HEK293T (cell line): ENCODE results near the gene MYL6B.

ENCODE experiments used
- CTCF ChIA-PET: fragments of 350-600 bp; formaldehyde crosslinking; extraction: SDS; loops from one replicate; lab custom pipeline; 2021; ENCODE audit warnings: antibody characterized with exemption, inconsistent platforms; lab: Yijun Ruan, JAX
- POLR2A ChIA-PET: fragments of 350-600 bp; formaldehyde crosslinking; extraction: SDS; loops from one replicate; lab custom pipeline; 2020; ENCODE audit warnings: antibody characterized with exemption, inconsistent platforms; lab: Yijun Ruan, JAX
- DNase-seq: peaks from one replicate; pipeline ENCODE4 v3.0.0; 2012; ENCODE audit warnings: mixed read lengths; ENCODE audit errors: extremely low spot score
- ARNT ChIP-seq: fragments of 450-650 bp; IDR thresholded peaks from 2 replicates; pipeline ENCODE4 v1.6.1; 2017; ENCODE audit warnings: mild to moderate bottlenecking
- BHLHE40 ChIP-seq: fragments of 450-650 bp; IDR thresholded peaks from 2 replicates; pipeline ENCODE4 v1.6.1; 2016; ENCODE audit warnings: mild to moderate bottlenecking, moderate library complexity, borderline replicate concordance
- CTBP1 ChIP-seq: fragments of 450-650 bp; IDR thresholded peaks from 2 replicates; pipeline ENCODE4 v1.6.1; 2016; ENCODE audit warnings: borderline replicate concordance
- ELF4 ChIP-seq: fragments of 450-650 bp; IDR thresholded peaks from 2 replicates; pipeline ENCODE4 v1.6.1; 2017; ENCODE audit warnings: antibody characterized with exemption
- FOXA1 ChIP-seq: fragments of 450-650 bp; IDR thresholded peaks from 2 replicates; pipeline ENCODE4 v1.6.1; 2016; ENCODE audit warnings: mild to moderate bottlenecking
- FOXK2 ChIP-seq: fragments of 450-650 bp; IDR thresholded peaks from 2 replicates; pipeline ENCODE4 v1.6.1; 2016; ENCODE audit warnings: mild to moderate bottlenecking
- FOXM1 ChIP-seq: fragments of 450-650 bp; IDR thresholded peaks from 2 replicates; pipeline ENCODE4 v1.6.1; 2017; ENCODE audit warnings: mild to moderate bottlenecking, borderline replicate concordance
- HDGF ChIP-seq: fragments of 450-650 bp; IDR thresholded peaks from 2 replicates; pipeline ENCODE4 v1.6.1; 2017; ENCODE audit warnings: antibody characterized with exemption, borderline replicate concordance
- L3MBTL2 ChIP-seq: fragments of 450-650 bp; conservative IDR thresholded peaks from 2 replicates; pipeline ENCODE4 v1.6.1; 2016; ENCODE audit warnings: mild to moderate bottlenecking
- LEF1 ChIP-seq: fragments of 450-650 bp; IDR thresholded peaks from 2 replicates; pipeline ENCODE4 v1.6.1; 2017; ENCODE audit warnings: mild to moderate bottlenecking, borderline replicate concordance
- NFRKB ChIP-seq: fragments of 450-650 bp; IDR thresholded peaks from 2 replicates; pipeline ENCODE4 v1.6.1; 2016; ENCODE audit warnings: mild to moderate bottlenecking, moderate library complexity
- SP1 ChIP-seq: fragments of 450-650 bp; IDR thresholded peaks from 2 replicates; pipeline ENCODE4 v1.6.1; 2017
- SUZ12 ChIP-seq: fragments of 450-650 bp; IDR thresholded peaks from 2 replicates; pipeline ENCODE4 v1.6.1; 2016; ENCODE audit warnings: mild to moderate bottlenecking
- TARDBP ChIP-seq: fragments of 450-650 bp; IDR thresholded peaks from 2 replicates; pipeline ENCODE4 v1.6.1; 2016
- ZNF384 ChIP-seq: fragments of 450-650 bp; IDR thresholded peaks from 2 replicates; pipeline ENCODE4 v1.6.1; 2016
- TF ChIP-seq, protein P1 (sequence below): fragments of 450-650 bp; IDR thresholded peaks from 2 replicates; pipeline ENCODE4 v1.6.1; 2016

Gene MYL6B

GRCh38 chr12:56159482-56160192 lies 7.2 kb downstream of the MYL6B start:
- no peak for TF ChIP-seq FOXK2
- no peak for TF ChIP-seq ELF4
- no peak for TF ChIP-seq ZNF384
- no peak for TF ChIP-seq L3MBTL2
- no peak for TF ChIP-seq LEF1
- no peak for TF ChIP-seq SP1
- TF ChIP-seq HDGF, result no peak
- TF ChIP-seq, protein P1, sequence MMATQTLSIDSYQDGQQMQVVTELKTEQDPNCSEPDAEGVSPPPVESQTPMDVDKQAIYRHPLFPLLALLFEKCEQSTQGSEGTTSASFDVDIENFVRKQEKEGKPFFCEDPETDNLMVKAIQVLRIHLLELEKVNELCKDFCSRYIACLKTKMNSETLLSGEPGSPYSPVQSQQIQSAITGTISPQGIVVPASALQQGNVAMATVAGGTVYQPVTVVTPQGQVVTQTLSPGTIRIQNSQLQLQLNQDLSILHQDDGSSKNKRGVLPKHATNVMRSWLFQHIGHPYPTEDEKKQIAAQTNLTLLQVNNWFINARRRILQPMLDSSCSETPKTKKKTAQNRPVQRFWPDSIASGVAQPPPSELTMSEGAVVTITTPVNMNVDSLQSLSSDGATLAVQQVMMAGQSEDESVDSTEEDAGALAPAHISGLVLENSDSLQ, result no peak
- no peak for TF ChIP-seq FOXM1
- no peak for TF ChIP-seq ARNT
- TF ChIP-seq NFRKB, result no peak
- TF ChIP-seq CTBP1, result no peak
- TF ChIP-seq SUZ12, result no peak
- TF ChIP-seq TARDBP, result no peak
- TF ChIP-seq FOXA1, result no peak
- TF ChIP-seq BHLHE40, result no peak
- ChIA-PET POLR2A (interaction anchor here (0.7 to 2.4 kb wide), 9 partner anchors 10 to 62 kb away, joined by 3 to 23 read pairs (median 8); partner anchors contain the start of genes ESYT1, RNF41, SMARCC2 and ZC3H10), CTCF (no interaction called here)
- no peak for DNase-seq

- no peak for DNase-seq
- TF ChIP-seq NFRKB (no peak), SUZ12 (no peak), ZNF384 (no peak), ELF4 (no peak), FOXK2 (no peak), SP1 (no peak), FOXA1 (no peak), FOXM1 (no peak), HDGF (no peak), BHLHE40 (no peak), TARDBP (no peak), LEF1 (no peak), CTBP1 (no peak), L3MBTL2 (no peak)
- TF ChIP-seq, protein P1, result no peak
- POLR2A ChIA-PET, result interaction anchor here (1.2 to 2.4 kb wide), 3 partner anchors 33 to 42 kb away, joined by 3 to 23 read pairs (median 9); partner anchors contain the start of genes ESYT1 and ZC3H10
- CTCF ChIA-PET, result no interaction called here
Measured at GRCh38 chr12:56160193-56160763, 7.9 kb downstream of the MYL6B start.

GRCh38 chr12:56160894-56161689 lies 8.7 kb downstream of the MYL6B start:
- POLR2A ChIA-PET, result interaction anchor here (1.2 to 1.8 kb wide), 4 partner anchors 9 to 43 kb away, joined by 3 to 9 read pairs (median 4); partner anchors contain the start of genes ESYT1, SMARCC2 and ZC3H10
- TF ChIP-seq CTBP1, result no peak
- CTCF ChIA-PET, result interaction anchor here (0.6 kb wide), 1 partner anchor 43 kb away, joined by 6 read pairs; the partner anchor contains the start of gene ZC3H10
- DNase-seq, result no peak

DNA sequence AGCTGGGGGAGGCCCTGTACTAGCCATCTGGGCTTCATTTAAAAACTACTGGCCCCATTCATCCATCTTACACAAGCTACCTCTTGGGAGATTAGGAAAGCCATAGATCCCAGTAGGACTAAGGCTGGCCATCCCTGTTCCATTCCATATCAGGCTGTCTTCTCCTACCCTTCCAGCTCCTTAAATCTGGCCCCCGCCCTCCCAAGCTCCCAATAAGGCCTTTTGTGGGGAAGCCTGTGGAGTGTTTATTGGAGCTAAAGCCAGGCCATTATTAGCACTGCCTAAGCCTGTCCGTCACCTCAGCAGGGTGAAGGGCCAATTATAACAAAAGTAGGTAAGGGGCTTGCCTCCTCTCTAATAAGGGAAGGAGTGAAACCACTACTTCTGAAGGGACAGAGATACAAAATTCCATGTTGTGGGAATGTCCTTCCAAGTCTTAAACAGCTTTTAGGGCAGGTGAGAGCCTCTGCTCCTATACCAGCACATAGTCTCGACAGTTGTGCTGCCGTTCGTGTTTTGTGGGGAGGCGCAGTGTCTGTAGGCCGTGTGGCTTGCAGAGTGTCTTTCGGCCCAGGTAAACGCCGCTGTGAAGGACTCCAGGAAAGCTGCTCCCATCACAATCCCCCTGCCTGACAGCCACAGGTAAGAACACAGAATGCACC lies 9.4 kb downstream of the MYL6B start:
- ChIA-PET POLR2A (interaction anchor here (0.9 to 1.8 kb wide), 5 partner anchors 8 to 34 kb away, joined by 3 to 9 read pairs (median 5); partner anchors contain the start of genes ESYT1 and SMARCC2), CTCF (interaction anchor here (0.6 kb wide), 1 partner anchor 44 kb away, joined by 6 read pairs; the partner anchor contains the start of gene ZC3H10)
- DNase-seq, result no peak
- TF ChIP-seq HDGF, result no peak
- TF ChIP-seq L3MBTL2, result no peak
- TF ChIP-seq ARNT, result no peak
- TF ChIP-seq CTBP1, result no peak
- no peak for TF ChIP-seq BHLHE40
- TF ChIP-seq ZNF384, result no peak
- TF ChIP-seq NFRKB, result no peak
- TF ChIP-seq, protein P1, result peak; percentile 4; the same call in 1 of the 2 replicates
- no peak for TF ChIP-seq SUZ12
